K562 (cell line): ENCODE data around the gene C11orf54. TPM values are rescaled to one million over a fixed set of nuclear protein-coding genes. Genes with fewer than 3 reads are reported as not detected.

ENCODE experiments used
- ATAC-seq: fragments of 200-7000 bp; cut with Tn5 transposase; 3 replicates; pipeline ENCODE4 v1.9.1; 2020; ENCODE audit warnings: moderate library complexity
- BruUV-seq: library from RNA; stranded (reverse); fragments of 400-500 nt; replicated peaks from 2 replicates; lab custom pipeline; 2021; lab: Mats Ljungman, UMichigan
- CTCF ChIA-PET: fragments of 300-600 bp; formaldehyde crosslinking; extraction: SDS; loops from one replicate; lab custom pipeline; 2021; ENCODE audit warnings: low intra/inter-chr PET ratio; lab: Yijun Ruan, JAX
- POLR2A ChIA-PET: fragments of 300-600, 350-650 bp; sonication (Branson Sonifier 250); formaldehyde crosslinking; extraction: SDS; loops from one replicate; lab custom pipeline; 2021; ENCODE audit warnings: antibody characterized with exemption, inconsistent platforms; lab: Yijun Ruan, JAX
- DNase-seq, 4 experiments: peaks; one replicate each; pipeline versions ENCODE4 v3.0.0 to v3.0.0-alpha.2; 2011 to 2018; ENCODE audit warnings: low spot score in 3 of 4, mixed read lengths in 3 of 4; ENCODE audit errors: extremely low read depth in 1 of 4
- FAIRE-seq: peaks from 2 replicates; lab custom pipeline; 2011; peaks lifted over from hg19 to GRCh38; lab: Jason Lieb, UNC
- H2AFZ ChIP-seq: 2 replicates; pipeline ENCODE4 v1.6.0; 2011; ENCODE audit warnings: low read depth, low read length, control low read depth, inconsistent platforms
- H3K27ac ChIP-seq: fragments of 200-600 bp; 3 replicates; pipeline ENCODE4 v1.8.0; 2011; ENCODE audit warnings: low read depth, mild to moderate bottlenecking, control low read depth, inconsistent platforms, low read length, moderate library complexity, mixed read lengths; ENCODE audit errors: extremely low read depth
- H3K27me3 ChIP-seq, 2 experiments: fragments of 300-600 bp in 1 of 2; 2 replicates in 1 of 2; 3 replicates in 1 of 2; pipeline versions ENCODE4 v1.6.0 to v1.8.0; 2011; ENCODE audit warnings: inconsistent platforms in 2 of 2, low read length in 2 of 2, mild to moderate bottlenecking in 1 of 2, mixed read lengths in 1 of 2, moderate library complexity in 1 of 2; ENCODE audit not compliant: control insufficient read depth in 2 of 2, insufficient read depth in 2 of 2
- H3K36me3 ChIP-seq: fragments of 300-600 bp; 3 replicates; pipeline ENCODE4 v1.8.0; 2011; ENCODE audit warnings: mild to moderate bottlenecking, low read length, inconsistent platforms; ENCODE audit not compliant: control insufficient read depth, insufficient read depth
- H3K4me1 ChIP-seq, 2 experiments: fragments of 200-600 bp in 1 of 2; replicated peaks in 1 of 2; 2 replicates in 1 of 2; 3 replicates in 1 of 2; pipeline versions ENCODE4 v1.5.1 to v1.8.0; 2011; ENCODE audit warnings: inconsistent platforms in 2 of 2, low read length in 2 of 2, mild to moderate bottlenecking in 1 of 2, mixed read lengths in 1 of 2, moderate library complexity in 1 of 2; ENCODE audit not compliant: control insufficient read depth in 2 of 2, insufficient read depth in 2 of 2
- H3K4me2 ChIP-seq: 2 replicates; pipeline ENCODE4 v1.6.1; 2011; ENCODE audit warnings: low read length, control low read depth, inconsistent platforms, mixed read lengths; ENCODE audit not compliant: insufficient read depth
- H3K4me3 ChIP-seq: fragments of 200-600 bp; sonication (generic), shearing (Covaris generic); 2 replicates; pipeline ENCODE4 v1.5.1; 2016; ENCODE audit warnings: control low read depth, inconsistent platforms
- H3K79me2 ChIP-seq: fragments of 200-600 bp; 3 replicates; pipeline ENCODE4 v1.8.0; 2011; ENCODE audit warnings: low read length, inconsistent platforms; ENCODE audit not compliant: control insufficient read depth, insufficient read depth
- H3K9ac ChIP-seq, 2 experiments: 2 replicates each; pipeline versions ENCODE4 v1.6.0 to v1.6.1; 2011; ENCODE audit warnings: low read depth in 2 of 2, low read length in 2 of 2, control low read depth in 1 of 2, inconsistent platforms in 1 of 2, mild to moderate bottlenecking in 1 of 2, mixed read lengths in 1 of 2; ENCODE audit not compliant: insufficient read depth in 1 of 2
- H3K9me1 ChIP-seq: one replicate; pipeline ENCODE4 v1.6.0; 2011; ENCODE audit warnings: inconsistent platforms, mild to moderate bottlenecking, low read length, moderate library complexity; ENCODE audit not compliant: control insufficient read depth, insufficient read depth
- H3K9me3 ChIP-seq: replicated peaks from 2 replicates; pipeline ENCODE4 v1.5.1; 2011; ENCODE audit warnings: low read depth, low read length, inconsistent platforms; ENCODE audit not compliant: control insufficient read depth, insufficient read depth
- H4K20me1 ChIP-seq: replicated peaks from 2 replicates; pipeline ENCODE4 v1.6.1; 2011; ENCODE audit warnings: low read length, inconsistent platforms, mixed read lengths; ENCODE audit not compliant: control insufficient read depth, insufficient read depth
- ATF1 ChIP-seq, 2 experiments: fragments of 450-650 bp in 1 of 2; IDR thresholded peaks; 2 replicates each; pipeline ENCODE4 v1.6.1; 2016; ENCODE audit warnings: missing compliant biosample characterization in 1 of 2, missing genetic modification characterization in 1 of 2
- ESRRA ChIP-seq: fragments of 450-650 bp; IDR thresholded peaks from 2 replicates; pipeline ENCODE4 v1.6.1; 2014; ENCODE audit warnings: low read depth, mild to moderate bottlenecking, moderate library complexity, borderline replicate concordance
- POLR2AphosphoS5 ChIP-seq: IDR thresholded peaks from 2 replicates; pipeline ENCODE4 v1.6.1; 2011; ENCODE audit warnings: mild to moderate bottlenecking, low read depth, low read length, moderate library complexity; ENCODE audit not compliant: control insufficient read depth, insufficient read depth
- RAD21 ChIP-seq, 2 experiments: fragments of 250-450 bp in 1 of 2; fragments of 450-650 bp in 1 of 2; sonication (Bioruptor Pico) in 1 of 2; formaldehyde crosslinking in 1 of 2; IDR thresholded peaks in 1 of 2; conservative IDR thresholded peaks in 1 of 2; 2 replicates each; pipeline versions ENCODE4 v1.4.0 to v1.8.0; 2020 to 2022; ENCODE audit warnings: mild to moderate bottlenecking in 2 of 2, moderate library complexity in 1 of 2
- ZNF589 ChIP-seq: fragments of 200-800 bp; sonication (Bioruptor generic); IDR thresholded peaks from 2 replicates; pipeline ENCODE4 v1.6.1; 2016; ENCODE audit warnings: low read depth, missing genetic modification characterization, missing compliant biosample characterization
- WGBS: fragments of 100-300 bp; shearing (Covaris generic); methylation state at CpG from one replicate; pipeline ENCODE4 v1.1.6; 2016; ENCODE audit warnings: low coverage, mixed read lengths; ENCODE audit not compliant: insufficient coverage; ENCODE audit errors: missing lambda C conversion rate; 5-methylcytosine and 5-hydroxymethylcytosine counted together
- in situ Hi-C: fragments of 300-500 bp; cut with MboI; formaldehyde crosslinking; loops from 4 replicates; pipeline ENCODE4 v1.15.0; 2018; ENCODE audit warnings: inconsistent platforms, mixed read lengths
- intact Hi-C: fragments of 100-400 bp; cut with micrococcal nuclease; formaldehyde crosslinking; loops from 2 replicates; pipeline ENCODE4 v1.14.2; 2022
- polyA plus RNA-seq, 8 experiments: library from polyadenylated mRNA; depleted of rRNA in 4 of 8; stranded (reverse) in 5 of 8; unstranded in 3 of 8; fragments of >200 nt; fragmentation: Nextera tagmentation in 2 of 8; fragmentation: Illumina TruSeq in 1 of 8; extraction: Ambion mirVana in 2 of 8; extraction: Trizol in 1 of 8; gene quantifications; 2 replicates each; pipeline versions ENCODE4 v1.2.1 to v1.2.3, GENCODE V29; 2011 to 2014; ENCODE audit warnings: inconsistent platforms in 1 of 8, missing spikeins in 1 of 8
- total RNA-seq, 7 experiments: library from RNA; depleted of rRNA in 6 of 7; stranded (reverse); fragments of >200 nt in 6 of 7; fragmentation: Illumina TruSeq in 2 of 7; extraction: Trizol in 2 of 7; gene quantifications; 2 replicates each; pipeline versions ENCODE4 v1.2.1 to v1.2.3, GENCODE V29; 2011 to 2021; ENCODE audit warnings: low replicate concordance in 1 of 7
- TF ChIP-seq, protein P1 (sequence below): fragments of 450-650 bp; IDR thresholded peaks from 2 replicates; pipeline ENCODE4 v1.6.1; 2017; ENCODE audit warnings: antibody characterized with exemption

Gene C11orf54
- total and polyA plus RNA-seq, 9 of the 15 experiments (the other 6 are each of a cell fraction or from before 2014, with no cell fraction given): 13.4 to 33.0 (median 23.1) TPM

DNA sequence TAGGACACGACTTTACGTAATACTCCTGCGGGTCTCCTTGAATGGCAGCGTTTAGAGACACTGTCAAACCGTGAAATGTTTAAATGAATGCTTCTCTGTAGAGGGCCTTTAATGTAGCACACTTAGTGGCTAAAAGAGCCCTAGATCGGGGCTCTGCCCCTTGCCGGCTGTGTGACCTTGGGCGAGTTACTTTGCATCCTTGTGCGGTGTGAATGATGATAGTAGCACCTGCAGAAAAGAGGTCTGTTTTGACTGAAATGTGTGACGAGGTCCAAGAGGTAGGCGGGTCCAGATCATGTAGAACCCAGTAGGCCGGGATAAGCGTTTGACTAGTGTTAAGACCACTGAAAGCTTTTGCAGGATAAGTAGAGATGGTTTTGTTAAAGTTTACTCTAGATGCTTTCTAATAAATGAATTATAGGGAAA, 43.5 kb downstream of the C11orf54 start (continued):
- TF ChIP-seq, protein P1, sequence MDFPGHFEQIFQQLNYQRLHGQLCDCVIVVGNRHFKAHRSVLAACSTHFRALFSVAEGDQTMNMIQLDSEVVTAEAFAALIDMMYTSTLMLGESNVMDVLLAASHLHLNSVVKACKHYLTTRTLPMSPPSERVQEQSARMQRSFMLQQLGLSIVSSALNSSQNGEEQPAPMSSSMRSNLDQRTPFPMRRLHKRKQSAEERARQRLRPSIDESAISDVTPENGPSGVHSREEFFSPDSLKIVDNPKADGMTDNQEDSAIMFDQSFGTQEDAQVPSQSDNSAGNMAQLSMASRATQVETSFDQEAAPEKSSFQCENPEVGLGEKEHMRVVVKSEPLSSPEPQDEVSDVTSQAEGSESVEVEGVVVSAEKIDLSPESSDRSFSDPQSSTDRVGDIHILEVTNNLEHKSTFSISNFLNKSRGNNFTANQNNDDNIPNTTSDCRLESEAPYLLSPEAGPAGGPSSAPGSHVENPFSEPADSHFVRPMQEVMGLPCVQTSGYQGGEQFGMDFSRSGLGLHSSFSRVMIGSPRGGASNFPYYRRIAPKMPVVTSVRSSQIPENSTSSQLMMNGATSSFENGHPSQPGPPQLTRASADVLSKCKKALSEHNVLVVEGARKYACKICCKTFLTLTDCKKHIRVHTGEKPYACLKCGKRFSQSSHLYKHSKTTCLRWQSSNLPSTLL: no peak
- TF ChIP-seq ATF1 (CRISPR knock-in tag; IDR thresholded peaks at IDR 0.05): no peak
- peak; percentile 58 for TF ChIP-seq ATF1 (tag; IDR thresholded peaks at IDR 0.05)
- 0 out of 4 replicates have a peak, but pooled peaks of 1 of the 2 experiments have one; percentile 2 for TF ChIP-seq RAD21 (CRISPR knock-in tag; conservative IDR thresholded peaks at IDR 0.05 in 1 of 2, IDR thresholded peaks at IDR 0.05 in 1 of 2)
- TF ChIP-seq ESRRA: peak; percentile 83
- TF ChIP-seq, all 486 proteins: peak for 8

DNA sequence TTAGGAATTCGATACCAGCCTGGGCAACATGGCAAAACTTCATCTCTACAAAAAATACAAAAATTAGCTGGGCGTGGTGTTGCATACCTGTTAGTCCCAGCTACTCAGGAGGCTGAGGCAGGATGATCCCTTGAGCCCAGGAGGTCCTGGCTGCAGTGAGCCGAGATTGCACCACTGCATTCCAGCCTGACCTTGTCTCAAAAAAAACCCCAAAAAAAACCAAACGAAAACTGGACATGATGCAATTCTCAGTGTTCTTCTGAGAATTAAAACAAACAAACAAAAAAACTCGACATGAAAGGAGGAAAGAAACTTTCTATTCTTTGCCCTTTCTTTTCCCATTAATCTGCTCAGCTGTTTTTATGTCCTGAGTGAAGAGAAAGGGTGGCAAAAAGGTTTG, 50.0 kb downstream of the C11orf54 start:
- TF ChIP-seq POLR2AphosphoS5 (peak; percentile 10; the same call in 1 of the 2 replicates), ZNF589 (CRISPR knock-in tag) (no peak)
- ChIA-PET POLR2A (interaction anchor here (0.6 to 0.7 kb wide), 2 partner anchors 50 to 51 kb away, joined by 3 read pairs; partner anchors contain the start of genes C11orf54 and TAF1D), CTCF (no interaction called here)
- FAIRE-seq (no peak), ATAC-seq (no peak), DNase-seq (no peak)
- Histone ChIP-seq H3K9me3 (no peaks in the 10 kb centered on the region), H3K4me3 (no peak overlapping the region), H3K4me1 (peaks cover 4 to 5% of the 10 kb centered on the region in 2 experiments; a peak in 4 of 5 replicates), H3K9me1 (no peaks in the 10 kb centered on the region), H3K79me2 (peaks cover 39% of the 10 kb centered on the region), H3K27ac (no peak overlapping the region), H3K27me3 (no peaks in the 10 kb centered on the region), H3K9ac (no peak overlapping the region), H2AFZ (no peak overlapping the region), H4K20me1 (peaks cover 4% of the 10 kb centered on the region; the same call in 1 of the 2 replicates), H3K4me2 (no peak overlapping the region), H3K36me3 (peaks cover 92% of the 10 kb centered on the region)
- intact Hi-C loops (no loop called here), in situ Hi-C loops (no loop called here)
- no TSS peak for BruUV-seq
- 73% methylated on average over 5 of the region's 5 CpGs for WGBS
